Gastroesophageal sphincter (tissue), 4 donors: Measurements from ENCODE around the gene THEMIS. TPM values are rescaled to one million over a fixed set of nuclear protein-coding genes. Genes with fewer than 3 reads are reported as not detected.

Experiments used
- ATAC-seq: fragments of 150-250 bp; one replicate; pipeline ENCODE4 v1.9.1; 2016; ENCODE audit warnings: mild to moderate bottlenecking, moderate library complexity
- H3K27ac ChIP-seq, 4 donors: fragments of 200-600 bp; sonication (generic) in 3 of 4; 1 replicate in 3 of 4; 2 replicates in 1 of 4; pipeline ENCODE4 v1.5.1; 2016 to 2019
- H3K27me3 ChIP-seq: fragments of 200-600 bp; sonication (generic); one replicate; pipeline ENCODE4 v1.5.1; 2019
- H3K36me3 ChIP-seq, 2 donors: fragments of 200-600 bp; sonication (generic); one replicate each; pipeline ENCODE4 v1.5.1; 2019; ENCODE audit warnings: control low read depth in 1 of 2
- H3K4me1 ChIP-seq, 3 donors: fragments of 200-600 bp; sonication (generic); 1 replicate in 2 of 3; 2 replicates in 1 of 3; pipeline ENCODE4 v1.5.1; 2016 to 2019; ENCODE audit warnings: control low read depth in 2 of 3
- H3K4me3 ChIP-seq, 2 donors: fragments of 200-600 bp; sonication (generic); one replicate each; pipeline ENCODE4 v1.5.1; 2019; ENCODE audit warnings: mild to moderate bottlenecking in 1 of 2, moderate library complexity in 1 of 2
- H3K9me3 ChIP-seq, 3 donors: fragments of 200-600 bp; sonication (generic); one replicate each; pipeline ENCODE4 v1.5.1; 2017 to 2019; ENCODE audit warnings: control low read depth in 2 of 3
- CTCF ChIP-seq, 4 experiments: fragments of 200-600 bp in 2 of 4; fragments of 450-650 bp in 2 of 4; sonication (generic) in 1 of 4; IDR thresholded peaks; one replicate each; pipeline ENCODE4 v1.5.1; 2017 to 2019; ENCODE audit warnings: antibody characterized with exemption in 4 of 4, mild to moderate bottlenecking in 2 of 4, moderate library complexity in 2 of 4
- EP300 ChIP-seq: sonication (generic); formaldehyde crosslinking; IDR thresholded peaks from one replicate; pipeline ENCODE4 v1.6.1; 2017; ENCODE audit warnings: antibody characterized with exemption, mild to moderate bottlenecking
- POLR2A ChIP-seq, 2 donors: fragments of 450-650 bp; IDR thresholded peaks; one replicate each; pipeline ENCODE4 v1.6.1; 2017; ENCODE audit warnings: antibody characterized with exemption in 2 of 2, mild to moderate bottlenecking in 2 of 2, moderate library complexity in 1 of 2
- POLR2AphosphoS5 ChIP-seq: sonication (generic); formaldehyde crosslinking; IDR thresholded peaks from one replicate; pipeline ENCODE4 v1.6.1; 2017; ENCODE audit warnings: antibody characterized with exemption
- WGBS, 2 donors: methylation state at CpG; one replicate each; pipeline ENCODE4 v1.1.5; 2018; ENCODE audit warnings: low coverage in 1 of 2; 5-methylcytosine and 5-hydroxymethylcytosine counted together
- total RNA-seq, 4 donors: library from RNA; depleted of rRNA; stranded (reverse); fragments of >200 nt; gene quantifications; one replicate each; pipeline ENCODE4 v1.1.0, GENCODE V29; 2016

The THEMIS gene
- total RNA-seq, 4 donors from 2014 or later, result 0.27 to 1.6 (median 0.69) TPM

- Histone ChIP-seq H3K27ac (no peak overlapping the region), H3K36me3 (no peaks in the 10 kb centered on the region), H3K4me1 (no peaks in the 10 kb centered on the region), H3K4me3 (no peak overlapping the region), H3K27me3 (no peaks in the 10 kb centered on the region), H3K9me3 (peaks cover 0 to 2% (median 0%) of the 10 kb centered on the region in 3 donors)
- TF ChIP-seq POLR2A (IDR thresholded peaks at IDR 0.05) (no peak), EP300 (no peak), CTCF (IDR thresholded peaks at IDR 0.05) (no peak), POLR2AphosphoS5 (no peak)
- ATAC-seq, result no peak
- 98% methylated on average over 5 of the region's 5 CpGs; no CpG with 5 or more reads in 1 of the 2 donors for WGBS, 2 donors
These were observed 40.4 kb upstream of the THEMIS start for GRCh38 chr6:127941228-127941627.

GRCh38 chr6:127939442-127940066, 38.7 kb upstream of the THEMIS start:
- TF ChIP-seq POLR2AphosphoS5, result no peak
- no peak for TF ChIP-seq POLR2A (IDR thresholded peaks at IDR 0.05)
- TF ChIP-seq CTCF (IDR thresholded peaks at IDR 0.05), result no peak
- TF ChIP-seq EP300, result no peak
- H3K4me1 ChIP-seq, result no peaks in the 10 kb centered on the region
- ATAC-seq, result no peak
- H3K4me3 ChIP-seq, result no peak overlapping the region
- WGBS, 2 donors, result 33 to 46% methylated on average over 3 of the region's 3 CpGs
- H3K27me3 ChIP-seq, result no peaks in the 10 kb centered on the region
- no peaks in the 10 kb centered on the region for H3K36me3 ChIP-seq
- no peak overlapping the region for H3K27ac ChIP-seq
- no peaks in the 10 kb centered on the region for H3K9me3 ChIP-seq

- H3K27me3 ChIP-seq, result no peaks in the 10 kb centered on the region
- H3K27ac ChIP-seq, result no peak overlapping the region
- no peak for ATAC-seq
- H3K4me3 ChIP-seq, result no peak overlapping the region
- no peaks in the 10 kb centered on the region for H3K9me3 ChIP-seq
- no peaks in the 10 kb centered on the region for H3K4me1 ChIP-seq
- TF ChIP-seq CTCF (IDR thresholded peaks at IDR 0.05) (no peak), POLR2AphosphoS5 (no peak), POLR2A (IDR thresholded peaks at IDR 0.05) (no peak), EP300 (no peak)
- no peaks in the 10 kb centered on the region for H3K36me3 ChIP-seq
These were observed 37.8 kb upstream of the THEMIS start for GRCh38 chr6:127938701-127939100.

- Histone ChIP-seq H3K4me3 (no peak overlapping the region), H3K4me1 (no peaks in the 10 kb centered on the region), H3K9me3 (peaks cover 0 to 6% (median 0%) of the 10 kb centered on the region in 3 donors), H3K27ac (no peak overlapping the region), H3K36me3 (no peaks in the 10 kb centered on the region), H3K27me3 (no peaks in the 10 kb centered on the region)
- no peak for ATAC-seq
- TF ChIP-seq CTCF (IDR thresholded peaks at IDR 0.05), result no peak
- no peak for TF ChIP-seq POLR2A (IDR thresholded peaks at IDR 0.05)
- TF ChIP-seq POLR2AphosphoS5, result no peak
- no peak for TF ChIP-seq EP300
These were observed 36.9 kb upstream of the THEMIS start for GRCh38 chr6:127937747-127938146.

- H3K4me1 ChIP-seq, result no peaks in the 10 kb centered on the region
- H3K27ac ChIP-seq, result no peak overlapping the region
- no peak for ATAC-seq
- no peak for TF ChIP-seq CTCF (IDR thresholded peaks at IDR 0.05)
- TF ChIP-seq POLR2A (IDR thresholded peaks at IDR 0.05), result no peak
- no peak for TF ChIP-seq POLR2AphosphoS5
- no peak for TF ChIP-seq EP300
- H3K9me3 ChIP-seq, result peaks cover 0 to 12% (median 0%) of the 10 kb centered on the region in 3 donors
- H3K27me3 ChIP-seq, result no peaks in the 10 kb centered on the region
- no peak overlapping the region for H3K4me3 ChIP-seq
- WGBS, 2 donors, result 73 to 75% methylated on average over 1 to 2 of the region's 2 CpGs
- no peaks in the 10 kb centered on the region for H3K36me3 ChIP-seq
These were observed 36.2 kb upstream of the THEMIS start for GRCh38 chr6:127937102-127937501.
